ENCODE measurements around the gene TRIM15.
"Not testable (repeated sequence)": the region's sequence is repeated elsewhere in the genome, so short reads cannot be mapped to it uniquely, and the experiment has no call there.

Gene TRIM15

DNA sequence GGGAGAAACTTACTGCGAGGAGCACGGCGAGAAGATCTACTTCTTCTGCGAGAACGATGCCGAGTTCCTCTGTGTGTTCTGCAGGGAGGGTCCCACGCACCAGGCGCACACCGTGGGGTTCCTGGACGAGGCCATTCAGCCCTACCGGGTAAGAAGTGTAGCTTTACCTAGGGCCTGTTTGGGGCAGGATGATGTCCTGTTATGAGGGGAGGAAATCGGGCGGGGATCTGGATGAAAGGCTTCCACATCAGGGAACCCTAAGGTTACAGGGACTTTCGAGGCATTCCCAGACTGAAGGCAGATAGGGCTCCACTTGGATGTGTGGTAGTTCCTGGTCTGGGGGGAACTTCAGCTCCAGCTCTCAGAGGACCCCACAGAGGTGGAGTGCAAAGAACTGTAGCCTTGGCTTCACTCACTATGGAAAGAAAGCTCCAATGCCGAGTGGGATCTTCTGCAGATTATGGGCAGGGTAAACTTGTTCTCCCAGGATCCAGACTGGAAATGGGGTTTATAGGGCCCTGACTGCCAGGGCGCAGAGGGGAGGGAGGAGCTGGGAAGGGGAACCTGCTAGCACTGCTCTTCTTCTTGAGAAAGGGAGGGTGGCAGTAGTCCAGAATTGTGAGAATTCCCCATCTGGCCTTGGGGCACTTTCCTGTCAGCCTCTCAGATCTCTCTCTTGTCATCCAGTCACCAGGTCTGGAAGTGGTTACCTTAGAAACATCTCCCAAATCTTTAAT, 740 bp downstream of the TRIM15 start:
- no peak for DNase-seq

DNA sequence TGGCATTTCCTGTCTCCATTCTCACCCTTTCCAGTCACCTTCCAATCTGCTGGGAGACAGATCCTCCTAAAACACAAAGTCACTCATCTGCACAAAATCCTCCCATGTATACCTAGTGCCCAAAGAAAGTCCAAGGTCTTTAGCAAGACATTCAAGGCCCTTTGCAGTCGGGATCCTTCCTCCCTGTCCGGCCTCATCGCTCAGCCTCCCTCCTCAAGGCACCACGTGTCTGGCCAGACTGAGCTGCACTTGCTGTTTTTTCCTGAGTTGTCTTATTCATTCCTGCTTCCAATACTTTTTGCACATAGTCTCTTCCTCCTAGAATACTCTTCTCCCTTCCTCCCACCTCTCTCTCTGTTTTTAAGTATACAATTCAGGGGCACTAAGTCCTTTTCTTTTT, 1.4 kb downstream of the TRIM15 start:
- no peak for DNase-seq

DNA sequence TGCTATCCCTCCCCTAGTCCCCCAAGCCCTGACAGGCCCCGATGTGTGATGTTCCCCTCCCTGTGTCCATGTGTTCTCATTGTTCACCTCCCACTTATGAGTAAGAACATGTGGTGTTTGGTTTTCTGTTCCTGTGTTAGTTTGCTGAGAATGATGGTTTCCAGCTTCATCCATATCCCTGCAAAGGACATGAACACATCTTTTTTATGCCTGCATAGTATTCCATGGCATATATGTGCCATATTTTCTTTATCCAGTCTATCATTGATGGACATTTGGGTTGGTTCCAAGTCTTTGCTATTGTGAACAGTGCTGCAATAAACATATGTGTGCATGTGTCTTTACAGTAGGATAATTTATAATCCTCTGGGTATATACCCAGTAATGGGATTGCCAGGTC, 1.9 kb downstream of the TRIM15 start:
- not testable (repeated sequence) for DNase-seq

DNA sequence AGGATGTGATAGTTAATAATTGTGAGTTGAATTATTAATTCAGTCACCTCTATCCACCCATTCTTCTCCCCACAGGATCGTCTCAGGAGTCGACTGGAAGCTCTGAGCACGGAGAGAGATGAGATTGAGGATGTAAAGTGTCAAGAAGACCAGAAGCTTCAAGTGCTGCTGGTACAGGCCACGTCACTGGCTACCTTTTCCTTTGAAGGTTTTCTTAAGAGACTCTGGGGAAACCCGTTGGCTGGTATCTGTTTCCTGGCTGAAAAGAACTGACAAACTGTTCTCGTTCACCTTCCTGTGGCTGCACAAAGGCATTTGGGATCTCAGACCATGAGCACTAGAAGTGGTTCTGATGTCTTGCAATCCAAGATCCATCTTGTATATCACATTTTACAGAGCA, 3.8 kb downstream of the TRIM15 start:
- DNase-seq, result no peak

DNA sequence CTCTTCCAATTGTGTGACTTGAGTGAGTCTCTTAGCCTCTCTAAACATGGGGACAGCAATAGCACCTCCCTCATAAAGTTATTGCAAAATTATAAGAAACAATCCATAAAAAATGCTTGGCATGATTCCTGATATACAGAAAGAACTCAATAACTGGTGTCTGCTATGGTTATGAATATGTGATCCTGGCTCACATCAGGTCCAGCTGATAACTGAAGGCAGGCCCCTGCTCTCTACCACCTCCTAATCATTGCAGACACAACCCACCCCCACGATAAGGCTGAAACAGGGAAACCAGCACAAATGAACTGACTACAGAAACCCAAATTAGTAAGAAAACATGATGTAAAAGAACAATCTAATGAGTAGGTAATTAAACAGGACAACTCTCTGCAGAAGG, 5.4 kb downstream of the TRIM15 start:
- no peak for DNase-seq

DNA sequence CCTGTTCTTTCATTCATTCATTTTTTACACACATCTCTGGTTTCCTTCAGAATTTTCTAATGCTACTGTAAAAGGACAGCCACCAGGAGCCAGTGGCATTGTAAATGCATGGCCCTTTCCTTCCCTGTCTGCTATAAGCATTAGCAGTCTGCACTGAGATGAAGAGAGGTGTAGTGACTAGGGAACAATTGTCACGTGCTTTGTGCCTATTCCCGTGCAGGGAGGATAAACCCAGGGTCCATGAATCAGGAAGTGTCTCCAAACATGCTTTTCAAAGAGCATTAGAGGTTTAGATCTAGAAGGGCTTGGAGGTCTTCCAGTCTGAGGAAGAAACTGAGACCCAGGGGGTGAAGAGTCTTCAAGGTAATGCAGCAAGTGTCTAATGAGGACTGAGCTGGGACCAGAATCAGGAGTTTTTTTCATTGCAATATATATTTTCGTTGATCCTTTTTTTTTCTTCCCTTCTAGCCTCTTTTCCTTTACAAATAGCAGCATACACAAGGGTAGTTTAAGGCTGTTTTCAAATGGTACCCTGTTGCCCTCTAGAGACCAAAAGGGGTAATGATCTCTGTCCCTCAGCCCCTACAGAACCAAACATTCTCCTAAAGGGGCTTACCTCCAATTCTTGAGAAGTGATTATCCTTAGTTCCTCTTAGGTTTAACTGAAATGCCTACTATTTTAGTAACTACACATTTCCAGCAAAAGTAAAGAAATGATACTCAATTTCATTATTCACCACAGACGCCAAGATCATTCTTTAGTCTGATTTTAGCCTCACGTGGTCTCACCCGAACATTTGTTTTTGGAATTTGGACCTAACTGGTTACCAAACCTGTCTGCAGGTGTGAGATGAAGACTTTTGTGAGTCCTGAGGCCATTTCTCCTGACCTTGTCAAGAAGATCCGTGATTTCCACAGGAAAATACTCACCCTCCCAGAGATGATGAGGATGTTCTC, 6.6 kb downstream of the TRIM15 start:
- peak; percentile 8 for DNase-seq

DNA sequence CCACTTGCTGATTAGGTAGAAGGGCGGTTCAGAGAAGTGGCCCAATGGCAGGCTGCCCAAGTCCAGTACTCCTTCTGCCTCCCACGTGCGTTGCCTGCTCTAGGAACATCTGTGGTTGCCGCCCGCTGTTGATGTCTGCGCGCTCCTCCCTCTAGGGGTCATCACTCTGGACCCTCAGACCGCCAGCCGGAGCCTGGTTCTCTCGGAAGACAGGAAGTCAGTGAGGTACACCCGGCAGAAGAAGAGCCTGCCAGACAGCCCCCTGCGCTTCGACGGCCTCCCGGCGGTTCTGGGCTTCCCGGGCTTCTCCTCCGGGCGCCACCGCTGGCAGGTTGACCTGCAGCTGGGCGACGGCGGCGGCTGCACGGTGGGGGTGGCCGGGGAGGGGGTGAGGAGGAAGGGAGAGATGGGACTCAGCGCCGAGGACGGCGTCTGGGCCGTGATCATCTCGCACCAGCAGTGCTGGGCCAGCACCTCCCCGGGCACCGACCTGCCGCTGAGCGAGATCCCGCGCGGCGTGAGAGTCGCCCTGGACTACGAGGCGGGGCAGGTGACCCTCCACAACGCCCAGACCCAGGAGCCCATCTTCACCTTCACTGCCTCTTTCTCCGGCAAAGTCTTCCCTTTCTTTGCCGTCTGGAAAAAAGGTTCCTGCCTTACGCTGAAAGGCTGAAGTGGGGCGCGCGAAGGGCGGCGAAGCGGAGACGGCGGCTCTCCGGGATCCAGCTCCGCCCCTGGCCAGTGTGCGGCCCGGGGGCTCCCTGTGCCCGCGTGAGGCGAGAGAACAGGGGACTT, 8.5 kb downstream of the TRIM15 start:
- no peak for DNase-seq

DNA sequence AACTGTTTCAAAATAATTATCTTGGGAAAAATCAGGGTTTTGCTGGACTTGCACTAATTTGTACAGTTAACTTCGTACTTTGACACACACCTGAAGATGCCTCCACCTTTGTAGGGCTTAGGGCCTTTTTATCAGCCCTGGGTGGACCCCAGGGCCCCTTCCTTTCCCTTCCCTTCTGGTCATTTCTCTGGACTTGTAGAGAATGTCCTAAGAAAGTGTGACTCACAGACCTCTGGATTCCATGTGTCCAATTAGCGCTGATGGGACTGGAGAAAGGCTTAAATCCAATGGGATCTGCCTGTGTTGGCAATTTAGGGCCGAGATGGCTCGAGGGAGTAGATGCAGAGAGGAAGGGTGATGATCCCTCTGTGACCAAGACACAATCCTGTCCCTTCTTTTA, 9.3 kb downstream of the TRIM15 start:
- no peak for DNase-seq

DNA sequence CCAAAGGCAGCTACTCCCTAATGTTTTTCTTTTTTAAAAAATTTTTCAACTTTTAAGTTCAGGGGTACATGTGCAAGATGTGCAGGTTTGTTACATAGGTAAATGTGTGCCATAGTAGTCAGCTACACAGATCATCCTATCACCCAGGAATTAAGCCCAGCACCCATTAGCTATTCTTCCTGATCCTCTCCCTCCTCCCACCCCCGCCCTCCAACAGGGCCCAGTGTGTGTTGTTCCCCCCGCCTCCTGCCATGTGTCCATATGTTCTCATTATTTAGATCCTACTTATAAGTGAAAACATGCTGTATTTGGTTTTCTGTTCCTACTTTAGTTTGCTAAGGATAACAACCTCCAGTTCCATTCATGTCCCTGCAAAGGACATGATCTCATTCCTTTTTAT, 12.4 kb downstream of the TRIM15 start:
- DNase-seq, result no peak

DNA sequence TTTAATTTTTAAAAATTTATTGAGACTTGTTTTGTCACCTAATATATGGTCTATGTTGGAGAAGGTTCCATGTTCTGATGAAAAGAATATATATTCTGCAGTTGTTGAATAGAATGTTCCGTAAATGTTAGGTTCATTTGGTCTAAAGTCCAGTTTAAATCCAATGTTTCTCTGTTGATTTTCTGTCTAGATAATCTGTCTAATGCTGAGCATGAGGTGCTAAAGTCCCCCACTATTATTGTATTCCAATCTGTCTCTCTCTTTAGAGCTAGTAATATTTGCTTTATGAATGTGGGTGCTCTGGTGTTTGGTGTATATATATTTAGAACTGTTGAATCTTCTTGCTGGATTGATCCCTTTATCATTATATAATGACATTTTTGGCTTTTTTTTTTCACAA, 15.5 kb downstream of the TRIM15 start:
- no peak for DNase-seq

DNA sequence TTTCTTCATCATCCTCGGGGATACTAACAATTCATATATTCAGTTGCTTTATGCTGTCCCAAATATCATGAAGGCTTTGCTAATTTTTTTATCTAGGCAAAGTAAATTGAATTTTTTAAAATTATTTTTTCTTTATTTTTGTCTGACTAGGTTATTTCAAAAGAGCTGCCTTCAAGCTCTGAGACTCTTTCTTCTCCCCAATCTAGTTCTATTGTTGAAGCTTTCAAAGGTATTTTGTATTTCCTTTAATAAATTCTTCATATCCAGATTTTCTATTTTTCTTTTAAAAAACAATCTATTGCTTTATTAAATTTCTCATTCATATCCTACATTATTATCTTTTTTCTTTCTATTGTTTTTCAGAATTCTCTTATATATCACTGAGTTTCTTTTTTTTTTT, 16.8 kb downstream of the TRIM15 start:
- DNase-seq, result no peak

DNA sequence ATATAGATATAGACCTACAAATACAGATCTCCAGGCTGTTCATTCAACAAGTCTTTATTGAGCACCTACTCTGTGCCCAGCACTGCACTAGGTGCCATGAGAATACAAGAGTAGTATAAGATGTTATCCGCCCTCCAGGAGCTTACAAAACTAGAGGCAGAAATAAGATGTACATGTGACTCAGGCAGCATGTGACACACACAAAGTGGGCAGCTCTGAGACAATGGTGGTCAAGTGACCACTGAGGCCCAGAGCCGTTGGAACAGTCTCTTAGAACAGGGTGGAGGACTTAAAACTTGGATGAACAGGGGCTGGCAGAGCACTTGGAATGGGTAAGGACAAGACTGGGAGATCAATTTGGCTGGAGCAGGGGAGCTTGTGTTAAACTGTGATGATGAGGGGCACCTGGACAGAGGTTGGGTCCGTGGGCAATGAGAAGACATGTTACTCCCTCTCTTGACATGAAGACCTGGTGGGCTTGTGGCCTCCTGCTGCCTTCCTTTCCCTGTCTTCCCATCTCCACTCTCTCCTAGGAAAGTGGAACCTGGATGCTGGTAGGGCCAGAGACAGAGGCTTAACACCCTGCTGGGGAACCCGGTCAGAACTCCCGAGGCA, 21.2 kb downstream of the TRIM15 start:
- DNase-seq, result no peak

DNA sequence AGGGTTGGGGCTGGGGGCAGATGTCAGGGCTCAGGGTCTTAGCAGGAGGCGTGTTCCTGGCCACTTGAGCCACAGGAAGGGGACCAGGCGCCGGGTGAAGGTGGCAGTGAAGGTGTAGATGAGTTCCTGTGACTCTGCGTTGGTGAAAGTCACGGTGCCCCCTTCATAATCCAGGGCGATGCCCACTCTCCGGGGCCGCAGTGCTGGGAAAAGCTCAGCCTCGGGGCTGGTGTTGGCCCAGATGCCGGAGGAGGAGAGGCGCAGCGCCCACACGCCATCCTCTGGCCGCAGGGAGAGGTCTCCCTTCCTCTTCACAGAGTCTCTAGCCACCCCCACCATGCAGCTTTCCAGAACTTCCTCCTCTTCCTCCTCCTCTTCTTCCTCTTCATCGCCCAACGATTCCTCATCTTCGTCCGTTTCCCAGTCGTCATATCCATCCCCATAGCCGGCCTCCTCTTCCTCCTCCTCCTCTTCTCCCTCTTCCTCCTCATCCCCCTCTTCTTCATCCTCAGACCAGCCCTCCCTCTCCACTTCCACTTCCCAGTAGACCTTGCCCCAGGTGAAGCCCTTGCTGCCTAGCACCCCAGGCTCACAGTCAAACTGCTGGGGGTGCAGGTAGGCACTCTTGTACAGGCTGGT, 22.6 kb downstream of the TRIM15 start:
- DNase-seq, result no peak

DNA sequence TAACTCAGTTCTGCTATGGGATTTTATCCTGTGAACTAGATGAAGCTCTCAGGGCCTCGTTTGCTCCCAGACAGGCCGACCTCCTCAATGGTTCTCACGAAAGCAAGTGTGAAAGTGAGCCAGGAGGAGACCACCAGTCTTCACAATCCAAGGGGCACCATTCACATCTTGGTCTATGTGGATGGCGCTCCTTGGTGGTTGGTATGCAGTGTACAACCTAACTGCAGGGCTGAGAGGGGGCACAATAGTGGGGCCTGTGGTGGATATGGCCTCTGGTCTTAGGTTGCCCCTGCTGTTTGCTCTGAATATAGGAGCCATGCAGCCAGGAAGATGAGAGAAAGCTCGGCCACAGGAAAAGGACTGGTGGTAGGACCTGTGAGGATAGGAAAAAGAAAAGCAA, 25.2 kb downstream of the TRIM15 start:
- DNase-seq, result no peak

DNA sequence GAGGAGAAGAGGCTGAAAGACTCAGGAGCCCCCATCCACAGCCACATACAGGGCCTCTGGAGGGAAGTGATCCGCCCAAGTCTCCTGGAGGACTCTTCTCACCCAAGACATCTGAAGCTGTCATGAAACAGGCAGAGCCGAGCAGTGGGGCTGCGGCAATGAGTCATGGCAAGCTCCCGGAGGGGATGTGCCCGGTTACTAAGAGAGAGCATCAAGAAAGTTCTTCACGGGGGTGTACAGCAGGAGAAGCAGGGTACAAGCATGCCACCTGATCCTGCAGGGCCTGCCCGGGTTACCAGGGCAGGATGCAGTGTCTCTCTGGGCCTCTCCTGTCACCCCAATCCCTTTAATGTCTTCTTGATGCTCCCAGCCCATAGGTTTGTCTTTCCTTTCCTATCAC, 28.7 kb downstream of the TRIM15 start:
- DNase-seq, result no peak

DNA sequence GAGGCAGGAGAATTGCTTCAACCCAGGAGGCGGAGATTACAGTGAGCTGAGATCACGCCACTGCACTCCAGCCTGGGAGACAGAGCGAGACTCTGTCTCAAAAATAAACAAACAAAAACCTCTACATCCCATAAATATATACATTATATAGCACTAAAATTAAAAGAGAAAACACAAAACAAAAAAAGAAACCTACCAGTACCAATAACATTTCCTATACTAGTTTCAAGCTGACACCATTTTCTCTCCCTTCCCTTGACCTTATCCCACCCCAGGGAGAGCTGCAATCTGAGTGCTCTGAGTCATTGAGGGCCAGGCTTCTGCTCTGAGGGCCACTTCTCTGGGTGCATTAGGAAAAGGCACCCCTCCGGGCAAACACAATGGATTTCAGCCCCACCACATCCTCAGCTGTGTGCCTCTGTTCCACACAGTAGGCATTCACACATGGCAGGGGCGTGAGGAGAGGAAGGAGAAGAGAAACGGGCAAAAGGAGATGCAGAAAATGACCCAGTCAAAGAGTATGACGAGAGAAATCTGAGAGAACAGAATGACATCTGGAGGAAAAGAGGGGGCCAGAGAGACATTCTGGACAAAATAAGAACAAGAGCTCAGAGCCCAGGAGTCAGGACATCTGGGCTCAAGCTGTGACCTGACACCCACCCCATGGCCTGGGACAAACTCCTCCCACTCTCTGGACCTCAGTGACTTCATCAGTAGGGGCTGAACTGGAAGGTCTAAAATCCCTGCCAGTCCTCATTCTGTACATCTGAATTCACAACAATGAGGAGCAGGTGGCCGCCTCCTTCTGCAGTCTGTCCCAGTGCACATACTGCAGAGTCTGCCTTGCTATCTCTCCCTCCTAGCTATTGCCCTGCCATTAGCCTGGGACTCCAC, 31.7 kb downstream of the TRIM15 start:
- DNase-seq, result no peak

DNA sequence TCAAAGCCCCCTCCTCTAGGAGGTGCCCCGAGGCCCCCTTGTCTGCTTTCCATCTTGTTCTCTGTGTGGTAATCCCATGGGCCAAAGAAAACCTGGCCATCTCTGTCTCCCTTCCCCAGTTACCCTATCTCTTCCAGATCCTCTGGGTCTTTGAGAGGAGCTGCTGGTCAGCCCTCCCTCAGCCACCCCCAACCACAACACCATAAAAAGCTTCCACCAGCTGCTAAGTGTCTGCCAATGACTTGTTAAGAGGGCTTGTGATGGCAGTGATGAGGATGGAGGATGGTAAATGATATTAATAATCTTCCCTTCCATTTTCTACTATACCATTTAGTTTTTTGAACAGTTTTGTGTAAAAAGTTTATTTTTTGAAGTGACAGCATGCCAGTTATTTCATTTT, 32.6 kb downstream of the TRIM15 start:
- DNase-seq, result no peak

DNA sequence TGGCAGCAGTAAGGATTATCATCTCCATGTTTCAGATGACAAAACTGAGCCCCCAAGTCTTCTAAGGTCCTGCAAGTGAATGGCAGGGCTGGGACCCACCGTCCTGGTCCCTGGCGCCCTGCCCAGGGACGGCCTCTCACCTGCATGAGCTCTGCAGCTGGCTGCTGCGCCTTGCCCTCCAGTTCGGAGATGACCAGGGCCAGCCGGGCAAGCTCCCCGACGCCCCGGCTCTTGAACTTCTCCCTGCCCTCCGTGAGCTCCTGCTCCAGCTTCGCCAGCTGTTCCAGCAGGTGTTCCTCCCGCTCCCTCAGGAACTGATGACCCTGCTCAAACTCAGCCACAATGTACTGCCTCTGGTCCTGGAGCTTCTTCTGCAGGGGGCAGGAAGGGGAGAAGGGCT, 33.0 kb downstream of the TRIM15 start:
- no peak for DNase-seq

DNA sequence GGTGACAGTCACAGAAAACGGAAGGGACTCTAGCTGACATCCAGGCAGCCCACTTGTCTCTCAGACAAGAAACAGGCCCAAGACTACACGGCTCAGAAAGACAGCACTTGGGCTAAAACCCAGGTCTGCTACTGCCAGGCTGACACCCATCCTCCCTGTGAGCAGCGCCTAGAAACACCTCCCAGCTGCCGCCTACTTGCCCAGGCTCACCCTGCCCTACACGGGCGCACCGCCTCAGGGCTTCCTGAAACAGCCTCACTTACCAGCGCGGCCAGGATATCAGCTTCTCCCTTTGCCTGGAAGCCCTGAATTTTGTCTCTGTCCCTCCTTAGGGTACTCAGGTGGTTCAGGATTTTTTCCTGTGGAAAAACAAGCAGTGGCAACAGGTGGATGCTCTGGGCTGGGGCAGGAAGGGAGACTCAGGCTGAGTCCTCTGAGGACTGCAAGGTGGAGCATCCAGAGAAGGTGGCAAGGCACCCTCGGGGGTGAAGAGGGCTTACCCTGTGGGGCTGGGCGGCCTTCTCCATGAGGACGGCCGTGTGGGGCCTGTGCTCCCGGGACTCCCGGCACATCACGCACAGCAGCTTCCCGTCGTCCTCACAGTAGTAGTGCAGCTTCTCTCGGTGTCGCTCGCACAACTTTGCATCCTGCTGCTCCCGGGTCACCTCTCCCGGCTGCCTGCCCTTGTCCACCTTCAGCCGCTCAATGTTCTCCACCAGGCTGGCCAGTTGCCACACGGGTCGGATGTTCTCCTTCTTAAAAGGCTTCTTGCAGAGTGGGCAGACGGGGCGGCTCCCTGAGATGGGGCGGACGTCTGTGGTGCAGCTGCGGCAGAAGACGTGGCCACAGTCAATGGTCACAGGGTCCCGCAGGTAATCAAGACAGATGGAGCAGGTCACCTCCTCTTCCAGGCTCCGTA, 35.1 kb downstream of the TRIM15 start:
- no peak for DNase-seq

DNA sequence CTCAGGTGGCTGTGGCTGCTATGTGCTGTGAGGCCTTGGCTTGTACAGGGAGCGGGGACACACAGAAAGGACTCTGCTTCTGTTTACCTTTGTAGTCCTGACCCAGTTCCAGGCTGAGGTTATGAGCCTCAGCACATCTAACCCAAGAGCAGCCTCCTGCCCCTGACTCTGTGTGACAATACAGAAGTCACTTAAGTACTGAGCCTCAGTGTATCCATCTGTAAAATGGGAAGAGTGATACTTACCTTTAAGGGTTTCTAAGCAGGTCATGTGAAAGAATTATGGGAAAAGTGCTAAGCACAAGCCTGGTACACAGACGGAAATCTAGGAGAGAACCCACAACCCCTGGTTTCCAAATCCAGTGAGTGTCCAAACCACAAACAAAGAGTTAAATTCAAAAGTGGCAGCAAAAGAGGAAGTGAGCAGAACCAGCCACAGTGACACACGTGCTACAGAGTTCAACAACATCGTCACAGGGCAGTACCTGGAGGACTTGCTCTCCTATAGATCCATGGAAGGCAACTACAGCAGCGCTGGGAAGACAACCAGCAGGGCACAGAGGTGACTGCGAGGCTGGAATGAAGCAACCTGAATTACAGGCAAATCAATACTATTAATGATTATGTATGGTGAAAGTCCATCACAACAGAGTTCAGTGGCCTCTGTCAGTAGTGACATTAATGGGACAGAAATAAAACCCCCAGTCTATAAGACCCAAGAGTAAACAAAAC, 37.4 kb downstream of the TRIM15 start:
- no peak for DNase-seq
